Sigmoid colon (tissue), 4 donors: ENCODE data around the gene PSME3IP1.

Experiments used
- CTCF ChIP-seq, 4 experiments: fragments of 450-650 bp in 3 of 4; fragments of 200-600 bp in 1 of 4; IDR thresholded peaks; one replicate each; pipeline ENCODE4 v1.5.1; 2016 to 2019; ENCODE audit warnings: antibody characterized with exemption in 4 of 4, mild to moderate bottlenecking in 3 of 4, moderate library complexity in 2 of 4
- EP300 ChIP-seq, 4 donors: sonication (generic); formaldehyde crosslinking; IDR thresholded peaks; one replicate each; pipeline ENCODE4 v1.6.1; 2017; ENCODE audit warnings: antibody characterized with exemption in 4 of 4
- POLR2A ChIP-seq, 2 donors: fragments of 450-650 bp; IDR thresholded peaks; one replicate each; pipeline ENCODE4 v1.6.1; 2016; ENCODE audit warnings: antibody characterized with exemption in 2 of 2, mild to moderate bottlenecking in 2 of 2, moderate library complexity in 2 of 2
- POLR2AphosphoS5 ChIP-seq, 4 donors: sonication (generic); formaldehyde crosslinking; IDR thresholded peaks; one replicate each; pipeline ENCODE4 v1.6.1; 2017; ENCODE audit warnings: antibody characterized with exemption in 4 of 4

GRCh38 chr16:57128771-57129389, 57.0 kb downstream of the PSME3IP1 start:
- no peak for TF ChIP-seq CTCF (IDR thresholded peaks at IDR 0.05)
- no peak for TF ChIP-seq POLR2A (IDR thresholded peaks at IDR 0.05)
- TF ChIP-seq EP300 (IDR thresholded peaks at IDR 0.05): no peak
- TF ChIP-seq POLR2AphosphoS5 (IDR thresholded peaks at IDR 0.05): no peak
